PC-3 (cell line): ENCODE data around the gene SLAMF8. TPM values are rescaled to one million over a fixed set of nuclear protein-coding genes. Genes with fewer than 3 reads are reported as not detected.
A peak's percentile ranks its signal among the peaks of the same experiment; 100 is the strongest.

Experiments
- ATAC-seq: fragments of 200-7000 bp; cut with Tn5 transposase; 2 replicates; pipeline ENCODE4 v1.9.1; 2020; ENCODE audit warnings: mild to moderate bottlenecking, moderate library complexity
- BruUV-seq: library from RNA; stranded (reverse); fragments of 400-500 nt; replicated peaks from 2 replicates; lab custom pipeline; 2021; lab: Mats Ljungman, UMichigan
- CTCF ChIA-PET: fragments of 300-600 bp; sonication (Branson Sonifier 250); formaldehyde crosslinking; loops from one replicate; lab custom pipeline; 2022; ENCODE audit warnings: antibody characterized with exemption; lab: Charles Lee
- POLR2A ChIA-PET: fragments of 300-600 bp; sonication (Branson Sonifier 250); formaldehyde crosslinking; loops from one replicate; lab custom pipeline; 2022; ENCODE audit warnings: antibody characterized with exemption; ENCODE audit not compliant: unreplicated experiment; lab: Charles Lee
- DNase-seq: peaks from one replicate; pipeline ENCODE4 v3.0.0-alpha.2; 2015
- H2AFZ ChIP-seq: fragments of 300-600 bp; sonication (generic); 2 replicates; pipeline ENCODE4 v1.6.0; 2016; ENCODE audit warnings: antibody characterized with exemption, low read length
- H3F3A ChIP-seq: fragments of 300-600 bp; sonication (generic); one replicate; pipeline ENCODE4 v1.6.0; 2017; ENCODE audit warnings: antibody characterized with exemption, low read length, control low read depth, mild to moderate bottlenecking; ENCODE audit not compliant: unreplicated experiment
- H3K27ac ChIP-seq: fragments of 300-600 bp; sonication (generic); 2 replicates; pipeline ENCODE4 v1.5.1; 2016; ENCODE audit warnings: mild to moderate bottlenecking, low read length
- H3K27me3 ChIP-seq: fragments of 300-600 bp; sonication (generic); 2 replicates; pipeline ENCODE4 v1.6.1; 2016; ENCODE audit warnings: low read length, mixed read lengths
- H3K36me3 ChIP-seq: fragments of 300-600 bp; sonication (generic); 2 replicates; pipeline ENCODE4 v1.6.1; 2016; ENCODE audit warnings: low read depth, mixed run types, low read length, mixed read lengths
- H3K4me1 ChIP-seq: fragments of 300-600 bp; sonication (generic); 2 replicates; pipeline ENCODE4 v1.5.1; 2016; ENCODE audit warnings: low read length; ENCODE audit not compliant: insufficient read depth
- H3K4me2 ChIP-seq: fragments of 300-600 bp; sonication (generic); 2 replicates; pipeline ENCODE4 v1.6.0; 2016; ENCODE audit warnings: low read length
- H3K4me3 ChIP-seq: fragments of 300-600 bp; sonication (generic); 2 replicates; pipeline ENCODE4 v1.5.1; 2016; ENCODE audit warnings: mild to moderate bottlenecking, low read length, mixed read lengths
- H3K79me2 ChIP-seq: fragments of 300-600 bp; sonication (generic); 2 replicates; pipeline ENCODE4 v1.6.1; 2017; ENCODE audit warnings: low read length, mixed read lengths
- H3K9ac ChIP-seq: fragments of 300-600 bp; sonication (generic); 2 replicates; pipeline ENCODE4 v1.6.0; 2016; ENCODE audit warnings: mild to moderate bottlenecking, low read length
- H3K9me2 ChIP-seq: fragments of 300-600 bp; sonication (generic); replicated peaks from 2 replicates; pipeline ENCODE4 v1.6.1; 2016; ENCODE audit warnings: mixed run types, low read length, mixed read lengths
- H3K9me3 ChIP-seq: fragments of 300-600 bp; sonication (generic); 2 replicates; pipeline ENCODE4 v1.6.1; 2016; ENCODE audit warnings: low read length, mixed read lengths
- H4K20me1 ChIP-seq: fragments of 300-600 bp; sonication (generic); 2 replicates; pipeline ENCODE4 v1.6.1; 2016; ENCODE audit warnings: low read length, mixed read lengths
- CTCF ChIP-seq: fragments of 300-600 bp; sonication (generic); conservative IDR thresholded peaks from 2 replicates; pipeline ENCODE4 v1.5.1; 2017; ENCODE audit warnings: antibody characterized with exemption, low read depth, mild to moderate bottlenecking, low read length
- EZH2 ChIP-seq: fragments of 300-600 bp; sonication (generic); IDR thresholded peaks from one replicate; pipeline ENCODE4 v1.6.1; 2017; ENCODE audit warnings: antibody characterized with exemption, mild to moderate bottlenecking, low read length; ENCODE audit not compliant: unreplicated experiment
- EZH2phosphoT487 ChIP-seq: fragments of 300-600 bp; sonication (generic); IDR thresholded peaks from 2 replicates; pipeline ENCODE4 v1.6.1; 2018; ENCODE audit warnings: mild to moderate bottlenecking, antibody characterized with exemption, low read length, borderline replicate concordance
- intact Hi-C: fragments of 100-400 bp; cut with micrococcal nuclease; formaldehyde crosslinking; loops from 2 replicates; pipeline ENCODE4 v1.9.0; 2023
- total RNA-seq: library from RNA; depleted of rRNA; stranded (reverse); fragments of >200 nt; gene quantifications from 2 replicates; pipeline ENCODE4 v1.2.3, GENCODE V29; 2014

SLAMF8 gene
- total RNA-seq, 1 experiment from 2014 or later, result not detected

GRCh38 chr1:159856576-159856975, 29.9 kb downstream of the SLAMF8 start:
- Histone ChIP-seq H3K4me2 (no peak overlapping the region), H3K27me3 (no peaks in the 10 kb centered on the region), H3K79me2 (no peaks in the 10 kb centered on the region), H3K9me3 (no peaks in the 10 kb centered on the region), H3K9me2 (no peaks in the 10 kb centered on the region), H3K4me3 (no peak overlapping the region), H3K36me3 (no peaks in the 10 kb centered on the region), H4K20me1 (no peaks in the 10 kb centered on the region), H3K4me1 (peaks cover 15% of the 10 kb centered on the region), H3K27ac (no peak overlapping the region), H3K9ac (no peak overlapping the region), H2AFZ (no peak overlapping the region), H3F3A (no peaks in the 10 kb centered on the region)
- CTCF ChIA-PET, result no interaction called here
- ATAC-seq (no peak), DNase-seq (peak; percentile 27)
- POLR2A ChIA-PET, result interaction anchor here (0.7 kb wide), 1 partner anchor 24 kb away, joined by 3 read pairs; no protein-coding TSS in a partner anchor
- BruUV-seq, result no TSS peak
- no peak for TF ChIP-seq CTCF
- no peak for TF ChIP-seq EZH2
- intact Hi-C loops, result no loop called here

- H3F3A ChIP-seq, result no peaks in the 10 kb centered on the region
- H3K9me3 ChIP-seq, result no peaks in the 10 kb centered on the region
- no peaks in the 10 kb centered on the region for H3K27me3 ChIP-seq
- ChIA-PET CTCF (no interaction called here), POLR2A (no interaction called here)
- no peaks in the 10 kb centered on the region for H3K9me2 ChIP-seq
- no peaks in the 10 kb centered on the region for H3K79me2 ChIP-seq
- H3K4me3 ChIP-seq, result no peak overlapping the region
- H3K36me3 ChIP-seq, result no peaks in the 10 kb centered on the region
- TF ChIP-seq EZH2, result no peak
- TF ChIP-seq EZH2phosphoT487, result no peak
- no peak for TF ChIP-seq CTCF
- ATAC-seq (no peak), DNase-seq (no peak)
- no TSS peak for BruUV-seq
- H2AFZ ChIP-seq, result no peak overlapping the region
- H3K27ac ChIP-seq, result no peak overlapping the region
- H3K9ac ChIP-seq, result no peak overlapping the region
- intact Hi-C loops, result no loop called here
- H3K4me1 ChIP-seq, result peaks cover 15% of the 10 kb centered on the region
- no peaks in the 10 kb centered on the region for H4K20me1 ChIP-seq
- H3K4me2 ChIP-seq, result no peak overlapping the region
Measured at GRCh38 chr1:159857889-159858288, 31.2 kb downstream of the SLAMF8 start.

- intact Hi-C loops, result no loop called here
- Histone ChIP-seq H3K27ac (no peak overlapping the region), H3K9ac (no peak overlapping the region), H3K27me3 (no peaks in the 10 kb centered on the region), H4K20me1 (no peaks in the 10 kb centered on the region), H3K79me2 (no peaks in the 10 kb centered on the region), H3F3A (no peaks in the 10 kb centered on the region), H3K4me1 (peaks cover 3% of the 10 kb centered on the region), H2AFZ (no peak overlapping the region), H3K4me3 (no peak overlapping the region), H3K4me2 (no peak overlapping the region), H3K36me3 (no peaks in the 10 kb centered on the region), H3K9me2 (no peaks in the 10 kb centered on the region), H3K9me3 (no peaks in the 10 kb centered on the region)
- ChIA-PET POLR2A (no interaction called here), CTCF (no interaction called here)
- no TSS peak for BruUV-seq
- DNase-seq (no peak), ATAC-seq (no peak)
- TF ChIP-seq CTCF (no peak), EZH2phosphoT487 (no peak), EZH2 (no peak)
Measured at GRCh38 chr1:159859767-159860322, 33.2 kb downstream of the SLAMF8 start.
